Non-pigmented ciliary epithelial cell (primary cell): ENCODE data around the gene NR1I2.

Source experiments
- DNase-seq: peaks from one replicate; pipeline ENCODE4 v3.0.0-alpha.2; 2010; ENCODE audit warnings: low read depth

NR1I2 gene

DNA sequence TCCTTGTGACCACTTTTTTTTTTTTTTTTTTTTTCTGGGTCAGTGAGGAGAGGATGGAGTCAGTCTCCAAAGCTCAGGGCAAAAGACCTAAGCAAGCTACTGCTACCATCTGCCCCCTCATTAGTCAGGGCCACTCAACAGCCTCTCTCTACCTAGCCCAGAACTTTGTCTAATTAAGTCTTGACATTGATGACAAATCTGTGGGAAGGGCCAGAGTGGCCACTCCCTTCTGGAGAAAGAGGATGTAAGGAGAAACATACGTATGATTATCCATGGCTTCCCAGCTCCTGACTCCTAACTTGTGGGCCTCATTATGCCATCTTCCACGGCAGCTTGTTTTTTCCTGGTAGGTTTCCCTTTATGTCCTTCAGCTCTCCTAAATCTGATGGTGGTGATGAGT is 37.9 kb downstream of the NR1I2 start:
- DNase-seq: no peak

DNA sequence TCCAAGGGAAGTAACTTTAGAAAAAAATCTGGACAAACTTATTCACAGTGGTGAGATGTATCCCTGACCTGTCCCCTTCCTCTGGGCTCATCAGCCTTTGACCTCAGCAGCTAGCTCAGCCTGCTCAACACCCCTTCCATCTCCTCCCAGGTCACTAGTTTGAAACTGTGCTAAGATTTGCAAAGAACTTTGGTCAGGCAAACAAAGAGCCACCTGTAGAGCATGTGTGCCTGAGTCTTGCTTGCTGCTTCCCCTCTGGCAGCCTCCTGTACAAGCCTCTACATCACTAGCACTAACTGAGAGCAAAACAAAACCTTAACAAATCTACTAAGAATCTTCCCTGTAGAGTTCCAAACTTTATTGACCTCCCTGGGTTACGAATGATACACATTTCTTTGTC is 43.9 kb downstream of the NR1I2 start:
- no peak for DNase-seq

DNA sequence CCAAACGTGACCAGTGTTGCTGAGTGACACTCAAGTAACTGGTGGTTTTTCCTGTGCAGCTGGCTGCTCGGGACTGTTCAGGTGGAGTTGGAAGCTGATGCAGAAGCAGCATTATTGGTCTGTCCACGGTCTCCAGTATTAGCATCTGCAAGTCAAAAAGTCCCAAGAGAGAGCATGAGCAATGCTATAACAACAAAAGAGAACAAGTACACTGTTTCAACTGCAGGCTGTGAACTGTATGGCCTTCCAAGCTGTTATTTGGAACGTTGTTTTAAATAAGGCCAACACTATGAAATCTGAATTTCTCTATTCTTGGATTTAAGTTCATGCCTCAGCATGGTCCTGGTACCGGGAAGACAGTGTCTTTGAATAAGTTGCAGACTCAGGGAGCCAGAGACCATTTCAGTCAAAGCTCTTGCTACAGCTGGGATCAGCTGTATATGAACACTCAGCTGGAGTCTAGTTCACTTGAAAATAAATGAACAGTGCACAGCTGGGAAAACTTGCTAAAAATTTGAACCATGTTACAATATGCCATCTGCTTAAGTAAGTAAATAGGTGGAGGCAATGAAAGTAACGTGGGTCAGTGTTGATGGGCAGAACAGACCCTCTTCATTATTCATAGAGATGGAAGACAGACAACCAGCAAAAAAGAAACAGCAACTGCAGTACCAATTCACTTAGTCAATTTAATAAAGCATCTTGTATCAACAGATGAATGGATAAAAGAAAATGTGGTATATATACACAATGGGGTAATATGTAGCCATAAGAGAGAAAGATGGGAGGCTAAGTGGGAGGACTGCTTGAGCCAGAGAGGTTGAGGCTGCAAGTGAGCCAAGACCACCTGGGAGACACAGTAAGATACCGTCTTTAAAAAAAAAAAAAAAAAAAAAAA is 45.1 kb downstream of the NR1I2 start:
- DNase-seq: no peak

DNA sequence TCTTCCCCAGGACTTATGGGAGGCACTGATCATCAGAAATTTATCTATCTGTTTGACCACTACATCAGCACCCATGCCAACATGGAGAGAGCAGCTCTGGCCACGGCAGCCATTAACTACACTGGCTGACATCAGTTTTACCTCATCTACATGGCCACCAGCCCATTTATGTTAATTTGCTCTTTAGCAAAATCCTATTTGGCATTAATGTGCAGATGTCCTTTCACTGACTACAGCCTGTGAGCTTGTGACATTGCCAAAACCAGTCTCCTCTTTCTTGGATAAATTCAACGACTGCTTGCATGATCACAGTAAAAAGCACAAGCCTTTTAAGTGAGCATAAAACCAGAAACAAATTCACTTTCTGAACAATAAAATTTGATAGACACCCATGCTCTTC is 47.5 kb downstream of the NR1I2 start:
- no peak for DNase-seq

DNA sequence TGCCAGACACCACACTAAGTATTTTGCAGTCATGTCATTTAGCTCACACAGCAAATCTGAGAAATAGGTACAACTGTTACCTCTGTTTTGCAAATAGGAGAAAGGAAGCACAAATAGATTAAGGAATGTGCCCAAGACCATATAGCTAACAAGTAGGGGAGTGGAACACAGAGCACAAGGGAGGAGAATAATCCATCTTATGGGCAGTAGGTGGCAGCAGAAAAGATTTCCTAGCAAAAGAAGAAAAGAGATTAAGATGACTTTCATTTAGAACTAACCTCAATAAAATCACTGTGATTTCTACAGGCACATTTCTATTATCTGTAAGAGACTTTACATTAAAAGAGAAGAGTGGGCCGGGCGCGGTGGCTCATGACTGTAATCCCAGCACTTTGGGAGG is 49.1 kb downstream of the NR1I2 start:
- DNase-seq: no peak

DNA sequence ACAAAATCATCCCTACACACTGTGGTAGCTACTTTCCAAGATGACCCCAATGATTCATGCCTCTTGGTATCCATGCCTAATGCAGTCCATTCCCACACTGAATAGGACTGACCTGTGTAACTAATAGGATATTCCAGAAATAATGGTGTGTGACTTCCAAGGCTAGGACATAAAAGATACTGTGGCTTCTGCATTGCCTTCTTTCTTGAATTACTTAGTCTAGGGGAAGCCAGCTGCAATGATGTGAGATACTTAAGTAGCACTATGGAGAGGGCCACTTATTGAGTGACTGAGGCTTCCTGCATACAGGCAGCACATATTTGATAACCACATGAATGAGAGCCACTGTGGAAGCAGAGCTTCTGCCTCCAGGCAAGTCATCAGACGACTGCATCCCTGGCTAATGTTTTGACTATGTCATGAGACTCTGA is 50.1 kb downstream of the NR1I2 start:
- DNase-seq: peak; percentile 55

DNA sequence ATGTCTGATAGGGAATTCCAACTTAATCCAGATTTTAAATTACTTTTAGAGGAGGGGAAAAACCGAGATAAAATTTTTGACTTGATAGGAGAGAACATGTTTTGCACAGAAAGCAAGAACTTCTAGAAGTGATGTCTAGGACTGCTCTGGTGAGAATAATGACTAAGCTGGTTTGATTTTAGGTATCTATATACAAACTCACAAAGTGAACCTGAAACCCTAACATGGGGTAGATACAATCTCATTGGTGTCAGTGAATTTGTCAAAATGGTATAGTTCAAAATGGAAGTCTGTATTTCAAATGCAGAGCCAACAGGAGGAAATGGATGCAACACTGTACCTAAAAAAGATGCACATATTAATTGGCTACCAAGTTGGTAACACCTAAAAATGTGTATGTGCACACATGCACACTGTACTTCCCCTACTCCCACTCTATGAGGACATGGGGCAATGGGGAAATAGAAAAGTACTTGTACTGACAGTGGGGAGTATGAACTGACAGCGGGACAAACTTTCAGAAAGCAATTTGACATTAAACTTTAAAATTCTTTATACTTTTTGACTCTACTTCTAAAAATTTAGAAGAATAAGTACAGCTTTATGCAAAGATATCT is 53.0 kb downstream of the NR1I2 start:
- no peak for DNase-seq

DNA sequence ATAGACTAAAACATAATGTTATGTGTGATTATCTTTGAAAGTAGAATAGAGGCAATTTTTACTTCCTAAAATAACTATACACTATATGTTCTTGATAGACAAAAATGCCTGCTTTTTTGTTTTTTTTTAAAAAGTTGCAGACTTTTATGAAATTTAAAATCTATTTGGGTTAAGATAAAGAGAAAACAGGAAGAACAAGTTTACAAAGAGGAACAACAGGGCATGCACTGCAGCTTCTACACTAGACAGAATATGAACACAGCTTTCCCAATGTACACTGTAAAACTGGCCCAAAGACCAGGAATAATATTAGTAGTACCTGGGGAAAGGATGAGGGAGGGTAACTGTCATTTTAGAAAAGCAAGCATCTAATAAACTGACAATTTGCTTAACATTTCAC is 53.7 kb downstream of the NR1I2 start:
- DNase-seq: no peak

DNA sequence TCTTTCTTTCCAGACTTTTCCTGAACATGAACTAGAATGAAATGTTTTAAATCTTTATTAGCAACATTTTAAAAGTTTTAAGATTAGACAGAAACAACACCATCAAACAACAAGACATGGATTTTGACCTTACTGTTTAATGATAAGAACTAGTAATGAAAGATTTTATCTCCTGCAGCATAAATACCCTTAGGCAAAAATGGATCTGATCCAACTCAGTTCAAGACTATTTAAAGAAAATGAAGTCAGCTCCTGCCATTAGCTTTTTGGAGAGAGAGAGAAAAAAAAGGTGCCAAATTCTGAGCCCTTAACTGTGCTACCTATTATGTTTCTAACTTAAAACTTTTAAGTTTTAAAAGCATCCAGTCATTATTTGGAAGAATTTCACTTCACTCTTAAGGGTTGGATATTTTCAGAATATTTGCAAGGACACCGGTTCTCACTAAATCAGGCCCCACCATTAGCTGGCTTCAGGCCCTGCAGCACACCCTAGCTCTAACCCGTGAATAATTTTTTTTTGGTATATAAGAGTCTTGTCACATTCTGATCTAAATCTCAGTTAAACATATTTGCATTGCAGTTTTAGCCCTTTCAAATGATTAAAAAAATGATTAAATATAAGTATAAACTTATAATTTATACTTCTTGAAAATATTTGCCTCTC is 60.0 kb downstream of the NR1I2 start:
- no peak for DNase-seq

DNA sequence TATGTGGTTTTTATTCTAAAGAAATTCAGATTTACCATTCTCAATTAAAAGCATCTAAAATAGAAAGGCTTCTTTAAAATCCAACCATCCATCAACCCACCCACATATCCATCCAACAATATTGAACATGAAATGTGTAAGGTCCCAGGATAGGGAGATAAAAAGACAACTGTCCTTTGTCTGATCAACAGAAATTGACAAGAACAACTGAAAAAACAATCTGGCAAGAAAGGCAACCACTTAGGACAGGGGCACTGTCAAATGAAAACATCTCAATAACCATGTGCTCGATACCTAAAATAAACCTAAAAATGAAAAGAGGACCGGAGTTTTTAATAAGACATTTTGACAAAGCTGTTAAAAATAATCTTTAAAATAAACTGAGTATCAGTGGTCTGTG is 67.2 kb downstream of the NR1I2 start:
- DNase-seq: no peak

DNA sequence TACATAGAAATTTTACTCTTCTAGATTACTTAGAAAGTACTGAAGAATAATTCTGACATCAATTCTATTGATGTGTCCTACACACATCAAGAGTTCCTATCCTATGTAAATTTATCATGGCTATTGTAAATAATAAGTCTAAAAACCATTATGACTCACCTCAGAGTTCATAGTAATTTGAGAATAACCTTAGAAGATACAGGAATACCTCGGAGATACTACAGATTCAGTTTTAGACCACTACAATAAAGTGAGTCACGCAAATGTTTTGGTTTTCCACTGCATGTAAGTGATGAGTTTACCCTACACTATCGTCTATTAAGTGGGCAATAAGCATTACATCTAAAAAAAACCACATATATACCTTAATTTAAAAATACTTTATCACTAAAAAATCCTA is 74.8 kb downstream of the NR1I2 start:
- DNase-seq: no peak

DNA sequence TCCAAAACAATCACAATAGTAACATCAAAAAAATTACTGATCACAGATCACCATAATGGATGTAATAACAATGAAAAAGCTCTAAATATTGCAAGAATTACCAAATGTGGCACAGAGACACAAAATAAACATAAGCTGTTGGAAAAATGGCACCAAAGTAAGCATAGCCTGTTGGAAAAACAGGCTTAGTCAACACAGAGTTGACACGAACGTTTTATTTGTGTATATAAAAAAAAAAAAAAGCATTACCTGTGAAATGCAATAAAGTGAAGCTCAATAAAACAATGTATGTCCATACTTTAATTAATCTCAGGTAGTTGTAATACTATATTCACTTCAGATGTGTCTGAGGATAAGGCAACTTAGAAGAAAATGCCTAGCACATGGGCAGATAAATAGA is 77.1 kb downstream of the NR1I2 start:
- DNase-seq: no peak

DNA sequence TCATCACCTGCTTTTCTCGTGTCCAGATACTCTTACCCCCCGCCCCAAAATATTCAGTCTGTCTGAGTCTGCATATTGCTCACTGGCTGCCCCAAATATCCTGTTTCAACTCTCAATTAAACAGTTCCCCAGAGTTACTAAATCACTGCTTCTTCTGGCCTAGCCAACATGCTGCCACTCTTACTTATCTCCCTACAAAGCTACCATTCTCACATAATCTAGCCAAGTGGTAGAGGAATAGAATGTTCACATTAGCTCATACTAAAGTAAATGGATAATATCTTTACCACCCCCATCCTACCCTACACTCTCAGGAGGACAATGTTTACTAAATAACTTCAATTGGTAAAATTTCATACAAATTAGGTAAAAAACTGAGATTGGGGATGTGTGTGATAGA is 77.8 kb downstream of the NR1I2 start:
- DNase-seq: no peak

- no peak for DNase-seq
Measured at GRCh38 chr3:119861681-119862080, 79.8 kb downstream of the NR1I2 start.

DNA sequence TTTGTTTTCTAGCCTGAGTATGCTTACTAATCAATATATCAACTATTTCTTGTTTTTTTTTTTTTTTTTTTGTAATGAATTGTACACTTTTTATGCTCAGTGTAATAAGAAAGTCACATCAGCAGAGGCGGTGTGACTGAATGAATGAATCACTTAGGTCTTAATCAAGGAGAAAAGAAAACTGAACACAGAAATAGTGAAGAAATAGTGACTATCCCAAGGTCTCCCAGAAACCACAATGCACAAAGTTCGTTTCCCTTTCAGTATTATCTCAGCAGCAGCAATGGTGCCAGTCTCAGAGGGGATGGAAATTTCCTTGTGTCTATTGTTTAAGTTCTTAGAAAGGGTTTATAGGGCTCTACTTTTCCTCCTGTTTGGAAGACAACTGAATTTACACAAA is 80.7 kb downstream of the NR1I2 start:
- no peak for DNase-seq

- DNase-seq: no peak
Measured at GRCh38 chr3:119864476-119864875, 82.6 kb downstream of the NR1I2 start.
